Measurements from ENCODE around the gene KPNA3.

Gene KPNA3

DNA sequence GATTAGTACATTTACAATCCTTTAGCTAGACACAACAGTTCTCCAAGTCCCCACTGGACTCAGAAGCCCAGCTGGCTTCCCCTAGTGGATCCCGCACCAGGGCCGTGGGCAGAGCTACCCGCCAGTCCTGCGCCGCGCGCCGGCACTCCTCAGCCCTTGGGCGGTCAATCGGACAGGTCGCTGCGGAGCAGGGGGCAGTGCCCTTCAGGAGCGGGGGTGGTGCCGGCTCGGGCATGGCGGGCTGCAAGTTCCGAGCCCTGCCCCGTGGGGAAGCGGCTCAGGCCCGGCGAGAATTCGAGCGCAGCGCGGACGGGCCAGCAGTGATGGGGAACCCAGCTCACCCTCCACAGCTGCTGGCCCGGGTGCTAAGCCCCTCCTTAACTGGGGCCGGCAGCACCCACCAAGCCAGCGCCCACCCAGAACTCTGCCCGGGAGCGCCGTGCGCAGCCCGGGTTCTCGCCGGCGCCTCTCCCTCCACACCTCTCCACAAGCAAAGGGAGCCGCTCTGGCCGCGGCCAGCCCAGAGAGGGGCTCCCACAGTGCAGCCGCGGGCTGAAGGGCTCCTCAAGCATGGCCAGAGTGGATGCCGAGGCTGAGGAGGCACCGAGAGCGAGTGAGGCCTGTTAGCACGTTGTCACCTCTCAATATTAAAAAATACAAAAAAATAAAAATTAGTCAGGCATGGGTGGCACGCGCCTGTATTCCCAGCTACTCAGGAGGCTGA lies 114.1 kb downstream of the KPNA3 start:
- no peak for TF ChIP-seq JUND (IDR thresholded peaks at IDR 0.05; ENCODE audit: low read depth)
- DNase-seq (ENCODE audit: low read depth in 1 of 2, low spot score in 1 of 2) = no peak
- in situ Hi-C loops (cut with HindIII; ENCODE audit: low pct_unique_long_range_greater_than_20kb, low sequenced_read_pairs) = no loop called here

GRCh38 chr13:49676581-49677298 lies 115.7 kb downstream of the KPNA3 start:
- DNase-seq (ENCODE audit: low read depth in 1 of 2, low spot score in 1 of 2) = no peak
- no peak for TF ChIP-seq JUND (IDR thresholded peaks at IDR 0.05; ENCODE audit: low read depth)
- in situ Hi-C loops (cut with HindIII; ENCODE audit: low pct_unique_long_range_greater_than_20kb, low sequenced_read_pairs) = no loop called here

DNA sequence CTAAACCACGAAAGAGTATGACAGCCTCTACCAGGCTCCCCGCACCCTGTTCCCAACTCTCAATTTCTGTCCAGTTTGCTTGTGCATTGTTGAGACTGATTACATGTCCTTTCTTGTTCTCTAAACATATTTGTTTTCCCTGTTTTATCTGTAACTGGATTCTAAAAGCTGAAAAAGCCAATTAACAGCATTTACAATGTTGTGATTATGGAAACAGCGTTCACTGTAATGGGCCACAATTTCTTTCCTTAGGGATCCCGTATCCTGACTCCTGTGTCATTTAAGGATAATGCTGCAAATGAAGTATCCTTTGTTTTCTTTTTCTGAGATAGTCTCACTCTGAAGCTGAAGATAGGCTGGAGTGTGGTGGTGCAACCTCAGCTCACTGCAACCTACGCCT lies 121.7 kb downstream of the KPNA3 start:
- no peak for DNase-seq (ENCODE audit: low read depth in 1 of 2, low spot score in 1 of 2)
- TF ChIP-seq JUND (IDR thresholded peaks at IDR 0.05; ENCODE audit: low read depth) = no peak
- in situ Hi-C loops (cut with HindIII; ENCODE audit: low pct_unique_long_range_greater_than_20kb, low sequenced_read_pairs) = no loop called here

GRCh38 chr13:49669735-49670309 lies 122.7 kb downstream of the KPNA3 start:
- in situ Hi-C loops (cut with HindIII; ENCODE audit: low pct_unique_long_range_greater_than_20kb, low sequenced_read_pairs) = no loop called here
- DNase-seq (ENCODE audit: low read depth in 1 of 2, low spot score in 1 of 2) = peak; percentile 38 to 76
- no peak for TF ChIP-seq JUND (IDR thresholded peaks at IDR 0.05; ENCODE audit: low read depth)

DNA sequence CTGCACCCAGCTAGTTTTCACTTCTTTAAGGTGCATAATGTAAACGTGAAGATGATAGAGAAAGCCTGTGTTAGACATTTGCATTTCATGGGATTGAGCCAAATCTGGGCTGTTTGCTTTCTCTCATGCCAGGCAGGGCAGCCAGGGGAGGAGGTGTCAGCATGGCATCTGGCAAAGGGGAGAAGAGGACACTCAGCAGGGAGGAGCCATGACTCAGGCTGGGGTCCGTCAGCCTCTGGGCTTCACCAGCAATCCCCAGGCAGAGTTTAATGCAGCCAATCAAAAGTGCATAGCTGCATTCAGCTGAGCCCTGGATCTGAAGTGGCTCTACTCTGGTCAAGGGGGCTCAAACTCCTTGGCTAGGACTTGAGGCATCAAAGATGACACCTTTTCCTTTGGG lies 124.7 kb downstream of the KPNA3 start:
- in situ Hi-C loops (cut with HindIII; ENCODE audit: low pct_unique_long_range_greater_than_20kb, low sequenced_read_pairs) = no loop called here
- DNase-seq (ENCODE audit: low read depth in 1 of 2, low spot score in 1 of 2) = no peak
- TF ChIP-seq JUND (IDR thresholded peaks at IDR 0.05; ENCODE audit: low read depth) = no peak

- no peak for TF ChIP-seq JUND (IDR thresholded peaks at IDR 0.05; ENCODE audit: low read depth)
- DNase-seq (ENCODE audit: low read depth in 1 of 2, low spot score in 1 of 2) = no peak
- in situ Hi-C loops (cut with HindIII; ENCODE audit: low pct_unique_long_range_greater_than_20kb, low sequenced_read_pairs) = no loop called here
These were observed 127.9 kb downstream of the KPNA3 start for GRCh38 chr13:49664606-49665005.

DNA sequence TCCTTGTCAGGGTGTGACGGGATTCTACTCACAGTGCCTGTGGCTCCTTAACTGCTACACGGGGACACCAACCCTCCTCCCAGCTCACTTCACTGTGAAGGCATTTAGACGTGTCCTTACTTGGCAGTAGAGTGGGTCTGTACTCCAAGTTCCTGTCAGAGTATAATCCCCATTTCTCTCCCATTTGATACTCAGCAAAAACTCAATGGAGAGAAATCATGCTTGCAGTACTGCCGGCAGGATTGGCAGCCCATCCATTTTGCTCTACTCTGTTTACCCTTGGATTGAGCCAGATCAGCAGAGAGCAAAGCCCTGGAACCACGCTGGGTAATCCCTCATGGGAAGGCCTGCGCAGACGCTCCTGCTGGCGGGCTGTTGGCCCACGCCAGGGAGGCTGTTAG lies 135.2 kb downstream of the KPNA3 start:
- no peak for TF ChIP-seq JUND (IDR thresholded peaks at IDR 0.05; ENCODE audit: low read depth)
- DNase-seq (ENCODE audit: low read depth in 1 of 2, low spot score in 1 of 2) = no peak
- in situ Hi-C loops (cut with HindIII; ENCODE audit: low pct_unique_long_range_greater_than_20kb, low sequenced_read_pairs) = no loop called here

- no peak for TF ChIP-seq JUND (IDR thresholded peaks at IDR 0.05; ENCODE audit: low read depth)
- no peak for DNase-seq (ENCODE audit: low read depth in 1 of 2, low spot score in 1 of 2)
- in situ Hi-C loops (cut with HindIII; ENCODE audit: low pct_unique_long_range_greater_than_20kb, low sequenced_read_pairs) = no loop called here
These were observed 136.6 kb downstream of the KPNA3 start for GRCh38 chr13:49655906-49656305.

- in situ Hi-C loops (cut with HindIII; ENCODE audit: low pct_unique_long_range_greater_than_20kb, low sequenced_read_pairs) = no loop called here
- TF ChIP-seq JUND (IDR thresholded peaks at IDR 0.05; ENCODE audit: low read depth) = no peak
- DNase-seq (ENCODE audit: low read depth in 1 of 2, low spot score in 1 of 2) = no peak
These were observed 138.5 kb downstream of the KPNA3 start for GRCh38 chr13:49654011-49654410.

GRCh38 chr13:49653478-49653877 lies 139.0 kb downstream of the KPNA3 start:
- in situ Hi-C loops (cut with HindIII; ENCODE audit: low pct_unique_long_range_greater_than_20kb, low sequenced_read_pairs) = no loop called here
- no peak for TF ChIP-seq JUND (IDR thresholded peaks at IDR 0.05; ENCODE audit: low read depth)

DNA sequence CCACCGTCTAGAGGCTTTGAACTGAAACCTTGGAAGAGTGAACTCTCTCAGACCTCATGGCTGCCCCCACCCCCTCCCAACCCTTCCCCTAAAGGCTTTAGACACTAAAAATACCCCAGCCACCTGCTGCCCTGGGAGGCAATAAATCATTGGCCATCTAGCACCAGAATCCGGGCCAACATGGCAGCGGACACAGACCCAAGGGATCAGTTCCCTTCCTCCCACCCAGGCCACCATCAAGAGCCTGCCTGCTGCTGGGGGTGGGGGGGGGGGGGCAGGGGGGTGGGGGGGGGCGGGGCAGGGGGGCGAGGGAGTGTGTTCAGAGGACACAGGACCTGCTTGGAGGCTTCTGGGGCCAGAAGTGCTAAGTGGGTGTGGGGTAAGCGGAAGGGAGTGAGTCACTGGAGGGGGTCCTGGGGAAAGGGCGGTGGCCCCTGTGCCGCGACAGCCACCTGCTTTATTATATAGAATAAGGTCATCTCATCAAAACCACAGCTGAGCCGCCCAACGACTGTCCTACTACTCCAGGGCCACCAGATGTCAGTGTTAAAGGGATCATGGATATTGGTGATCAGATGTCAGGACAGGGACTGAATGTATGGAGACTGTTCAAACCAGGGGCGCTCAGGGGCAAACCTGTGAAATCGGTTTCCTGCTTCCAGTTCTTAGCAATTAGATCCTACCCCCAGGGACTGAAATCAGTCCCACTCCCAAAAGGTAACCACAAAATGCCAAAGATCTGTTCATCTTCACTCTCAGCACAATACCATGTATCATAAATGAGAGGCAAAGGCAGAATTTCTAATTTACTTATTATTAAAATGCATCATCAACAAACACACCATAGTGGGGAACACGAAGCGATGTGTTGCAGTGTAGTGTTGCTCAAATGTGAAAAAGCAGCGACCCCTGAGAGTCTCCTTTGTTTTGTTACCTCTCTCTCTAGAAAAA lies 139.9 kb downstream of the KPNA3 start:
- in situ Hi-C loops (cut with HindIII; ENCODE audit: low pct_unique_long_range_greater_than_20kb, low sequenced_read_pairs) = no loop called here
- DNase-seq (ENCODE audit: low read depth in 1 of 2, low spot score in 1 of 2) = peak; percentile 38 to 72
- no peak for TF ChIP-seq JUND (IDR thresholded peaks at IDR 0.05; ENCODE audit: low read depth)

More at GRCh38 chr13:49653478-49653877, 139.0 kb downstream of the KPNA3 start:
- no peak for DNase-seq (ENCODE audit: low read depth in 1 of 2, low spot score in 1 of 2)

Data from T47D (cell line).